IMR-90 (cell line): ENCODE data around the gene R3HDM2.

Experiments used
- BHLHE40 ChIP-seq: fragments of 150-350 bp; IDR thresholded peaks from 2 replicates; pipeline ENCODE4 v1.6.1; 2016; ENCODE audit warnings: mild to moderate bottlenecking, low read depth, low read length
- CEBPB ChIP-seq: IDR thresholded peaks from 2 replicates; pipeline ENCODE4 v1.6.1; 2012; ENCODE audit warnings: low read depth, low read length, improper control_type of control experiment
- CHD1 ChIP-seq: IDR thresholded peaks from 2 replicates; pipeline ENCODE4 v1.6.1; 2012; ENCODE audit warnings: low read depth, low read length, improper control_type of control experiment
- FOS ChIP-seq: fragments of 150-350 bp; IDR thresholded peaks from 2 replicates; pipeline ENCODE4 v1.6.1; 2016; ENCODE audit warnings: low read depth, low read length
- MAFK ChIP-seq: IDR thresholded peaks from 2 replicates; pipeline ENCODE4 v1.6.1; 2012; ENCODE audit warnings: low read depth, low read length, improper control_type of control experiment
- MXI1 ChIP-seq: IDR thresholded peaks from 2 replicates; pipeline ENCODE4 v1.6.1; 2012; ENCODE audit warnings: low read depth, mild to moderate bottlenecking, low read length, moderate library complexity, borderline replicate concordance
- POLR2A ChIP-seq: IDR thresholded peaks from 2 replicates; pipeline ENCODE4 v1.6.1; 2012; ENCODE audit warnings: mild to moderate bottlenecking, low read depth, low read length
- RAD21 ChIP-seq: IDR thresholded peaks from 2 replicates; pipeline ENCODE4 v1.6.1; 2012; ENCODE audit warnings: low read length, improper control_type of control experiment
- RFX5 ChIP-seq: IDR thresholded peaks from 2 replicates; pipeline ENCODE4 v1.8.0; 2012; ENCODE audit warnings: low read depth, mild to moderate bottlenecking, low read length, moderate library complexity
- SMC3 ChIP-seq: fragments of 150-350 bp; IDR thresholded peaks from 2 replicates; pipeline ENCODE4 v1.6.1; 2016; ENCODE audit warnings: low read depth, mild to moderate bottlenecking, antibody characterized with exemption, low read length, moderate library complexity
- USF2 ChIP-seq: fragments of 150-350 bp; IDR thresholded peaks from 2 replicates; pipeline ENCODE4 v1.6.1; 2017; ENCODE audit warnings: mild to moderate bottlenecking, antibody characterized with exemption, low read length, low read depth
- TF ChIP-seq, protein P1 (sequence below): conservative IDR thresholded peaks from 2 replicates; pipeline ENCODE4 v1.5.1; 2012; ENCODE audit warnings: mild to moderate bottlenecking, low read depth, low read length, improper control_type of control experiment
- TF ChIP-seq, protein P2 (sequence below): fragments of 150-350 bp; IDR thresholded peaks from 2 replicates; pipeline ENCODE4 v1.6.1; 2016; ENCODE audit warnings: low read depth, mild to moderate bottlenecking, low read length, moderate library complexity, borderline replicate concordance

- TF ChIP-seq MAFK = no peak
- TF ChIP-seq, protein P1, sequence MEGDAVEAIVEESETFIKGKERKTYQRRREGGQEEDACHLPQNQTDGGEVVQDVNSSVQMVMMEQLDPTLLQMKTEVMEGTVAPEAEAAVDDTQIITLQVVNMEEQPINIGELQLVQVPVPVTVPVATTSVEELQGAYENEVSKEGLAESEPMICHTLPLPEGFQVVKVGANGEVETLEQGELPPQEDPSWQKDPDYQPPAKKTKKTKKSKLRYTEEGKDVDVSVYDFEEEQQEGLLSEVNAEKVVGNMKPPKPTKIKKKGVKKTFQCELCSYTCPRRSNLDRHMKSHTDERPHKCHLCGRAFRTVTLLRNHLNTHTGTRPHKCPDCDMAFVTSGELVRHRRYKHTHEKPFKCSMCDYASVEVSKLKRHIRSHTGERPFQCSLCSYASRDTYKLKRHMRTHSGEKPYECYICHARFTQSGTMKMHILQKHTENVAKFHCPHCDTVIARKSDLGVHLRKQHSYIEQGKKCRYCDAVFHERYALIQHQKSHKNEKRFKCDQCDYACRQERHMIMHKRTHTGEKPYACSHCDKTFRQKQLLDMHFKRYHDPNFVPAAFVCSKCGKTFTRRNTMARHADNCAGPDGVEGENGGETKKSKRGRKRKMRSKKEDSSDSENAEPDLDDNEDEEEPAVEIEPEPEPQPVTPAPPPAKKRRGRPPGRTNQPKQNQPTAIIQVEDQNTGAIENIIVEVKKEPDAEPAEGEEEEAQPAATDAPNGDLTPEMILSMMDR = peak; percentile 94
- TF ChIP-seq POLR2A = no peak
- peak; percentile 79 for TF ChIP-seq RAD21
- no peak for TF ChIP-seq RFX5
- peak; percentile 75; the same call in 1 of the 2 replicates for TF ChIP-seq MXI1
- no peak for TF ChIP-seq USF2
- TF ChIP-seq CEBPB = no peak
- no peak for TF ChIP-seq FOS
- TF ChIP-seq CHD1 = no peak
- peak; percentile 69 for TF ChIP-seq SMC3
- TF ChIP-seq, protein P2, sequence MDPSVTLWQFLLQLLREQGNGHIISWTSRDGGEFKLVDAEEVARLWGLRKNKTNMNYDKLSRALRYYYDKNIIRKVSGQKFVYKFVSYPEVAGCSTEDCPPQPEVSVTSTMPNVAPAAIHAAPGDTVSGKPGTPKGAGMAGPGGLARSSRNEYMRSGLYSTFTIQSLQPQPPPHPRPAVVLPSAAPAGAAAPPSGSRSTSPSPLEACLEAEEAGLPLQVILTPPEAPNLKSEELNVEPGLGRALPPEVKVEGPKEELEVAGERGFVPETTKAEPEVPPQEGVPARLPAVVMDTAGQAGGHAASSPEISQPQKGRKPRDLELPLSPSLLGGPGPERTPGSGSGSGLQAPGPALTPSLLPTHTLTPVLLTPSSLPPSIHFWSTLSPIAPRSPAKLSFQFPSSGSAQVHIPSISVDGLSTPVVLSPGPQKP = no peak
- TF ChIP-seq BHLHE40 = no peak
Measured at GRCh38 chr12:57462251-57462911, 31.5 kb upstream of the R3HDM2 start.
